Endothelial cell of umbilical vein (primary cell): Measurements from ENCODE around the gene MITF. TPM values are rescaled to one million over a fixed set of nuclear protein-coding genes. Genes with fewer than 3 reads are reported as not detected.

Experiments used
- BruUV-seq: library from RNA; stranded (reverse); fragments of 400-500 nt; replicated peaks from 2 replicates; lab custom pipeline; 2021; lab: Mats Ljungman, UMichigan
- CTCF ChIA-PET: fragments of 300-600, 350-600 bp; sonication (Branson Sonifier 250); formaldehyde crosslinking; loops from one replicate; lab custom pipeline; 2021; ENCODE audit warnings: antibody characterized with exemption, inconsistent platforms; lab: Charles Lee
- POLR2A ChIA-PET: fragments of 300-600, 350-600 bp; sonication (Branson Sonifier 250); formaldehyde crosslinking; loops from one replicate; lab custom pipeline; 2021; ENCODE audit warnings: antibody characterized with exemption, inconsistent platforms; lab: Charles Lee
- DNase-seq: peaks from one replicate; pipeline ENCODE4 v3.0.0-alpha.2; 2011; ENCODE audit warnings: low read depth, low spot score
- FAIRE-seq: peaks from 2 replicates; lab custom pipeline; 2011; peaks lifted over from hg19 to GRCh38; lab: Jason Lieb, UNC
- H2AFZ ChIP-seq: 2 replicates; pipeline ENCODE4 v1.6.0; 2012; ENCODE audit warnings: low read depth, low read length, control low read depth, inconsistent platforms
- H3K27ac ChIP-seq: 2 replicates; pipeline ENCODE4 v1.5.1; 2011; ENCODE audit warnings: low read depth, mild to moderate bottlenecking, control low read depth, low read length, moderate library complexity; ENCODE audit not compliant: insufficient read depth
- H3K27me3 ChIP-seq, 2 experiments: 2 replicates each; pipeline versions ENCODE4 v1.6.0 to v1.6.1; 2011; ENCODE audit warnings: low read length in 2 of 2, mixed read lengths in 1 of 2; ENCODE audit not compliant: control insufficient read depth in 2 of 2, insufficient read depth in 2 of 2
- H3K36me3 ChIP-seq, 2 experiments: 2 replicates in 1 of 2; 3 replicates in 1 of 2; pipeline ENCODE4 v1.5.1; 2011; ENCODE audit warnings: low read length in 2 of 2, mild to moderate bottlenecking in 1 of 2, moderate library complexity in 1 of 2; ENCODE audit not compliant: control insufficient read depth in 2 of 2, insufficient read depth in 2 of 2; ENCODE audit errors: extremely low read depth in 1 of 2
- H3K4me1 ChIP-seq: 3 replicates; pipeline ENCODE4 v1.5.1; 2011; ENCODE audit warnings: mild to moderate bottlenecking, low read length; ENCODE audit not compliant: control insufficient read depth, insufficient read depth; ENCODE audit errors: extremely low read depth
- H3K4me2 ChIP-seq: 2 replicates; pipeline ENCODE4 v1.6.1; 2011; ENCODE audit warnings: low read length, control low read depth, mixed read lengths; ENCODE audit not compliant: insufficient read depth
- H3K4me3 ChIP-seq, 3 experiments: fragments of 200-600 bp in 1 of 3; sonication (generic), shearing (Covaris generic) in 1 of 3; replicated peaks in 1 of 3; 2 replicates each; pipeline ENCODE4 v1.5.1; 2011 to 2016; ENCODE audit warnings: control low read depth in 3 of 3, low read length in 3 of 3, mild to moderate bottlenecking in 2 of 3, inconsistent platforms in 1 of 3, low read depth in 1 of 3, moderate library complexity in 1 of 3; ENCODE audit not compliant: insufficient read depth in 1 of 3
- H3K79me2 ChIP-seq: 2 replicates; pipeline ENCODE4 v1.6.0; 2012; ENCODE audit warnings: low read length, inconsistent platforms; ENCODE audit not compliant: control insufficient read depth, insufficient read depth
- H3K9ac ChIP-seq: replicated peaks from 2 replicates; pipeline ENCODE3; 2011; ENCODE audit warnings: low read length, control low read depth; ENCODE audit not compliant: insufficient read depth; ENCODE audit errors: extremely low read depth
- H3K9me1 ChIP-seq: replicated peaks from 3 replicates; pipeline ENCODE4 v1.6.0; 2011; ENCODE audit warnings: mild to moderate bottlenecking, low read length; ENCODE audit not compliant: control insufficient read depth, insufficient read depth; ENCODE audit errors: extremely low read depth
- H3K9me3 ChIP-seq: replicated peaks from 2 replicates; pipeline ENCODE4 v1.5.1; 2012; ENCODE audit warnings: low read length, inconsistent platforms; ENCODE audit not compliant: control insufficient read depth, insufficient read depth
- H4K20me1 ChIP-seq: replicated peaks from 2 replicates; pipeline ENCODE3; 2011; ENCODE audit warnings: mild to moderate bottlenecking, low read length; ENCODE audit not compliant: control insufficient read depth, insufficient read depth; ENCODE audit errors: extremely low read depth
- CTCF ChIP-seq, 2 donors: IDR thresholded peaks; 1 replicate in 1 of 2; 2 replicates in 1 of 2; pipeline ENCODE4 v1.5.1; 2011; ENCODE audit warnings: low read length in 2 of 2, mild to moderate bottlenecking in 2 of 2, moderate library complexity in 2 of 2, control low read depth in 1 of 2, inconsistent platforms in 1 of 2, low read depth in 1 of 2; ENCODE audit not compliant: insufficient read depth in 1 of 2; ENCODE audit errors: extremely low read depth in 1 of 2
- EZH2 ChIP-seq: IDR thresholded peaks from 2 replicates; pipeline ENCODE4 v1.6.1; 2012; ENCODE audit warnings: borderline replicate concordance, low read depth, mild to moderate bottlenecking, moderate library complexity, low read length, inconsistent platforms; ENCODE audit not compliant: severe bottlenecking
- FOS ChIP-seq: IDR thresholded peaks from 2 replicates; pipeline ENCODE4 v1.6.1; 2011; ENCODE audit warnings: mild to moderate bottlenecking, low read length, moderate library complexity, borderline replicate concordance; ENCODE audit not compliant: insufficient read depth
- GATA2 ChIP-seq: IDR thresholded peaks from 2 replicates; pipeline ENCODE4 v1.7.0; 2011; ENCODE audit warnings: low read depth, mild to moderate bottlenecking, moderate library complexity, mixed read lengths, low read length; ENCODE audit not compliant: insufficient read length, insufficient read depth
- JUN ChIP-seq: IDR thresholded peaks from 2 replicates; pipeline ENCODE4 v1.6.1; 2011; ENCODE audit warnings: borderline replicate concordance, low read depth; ENCODE audit not compliant: insufficient read length, insufficient read depth
- MAX ChIP-seq: IDR thresholded peaks from 2 replicates; pipeline ENCODE4 v1.6.1; 2011; ENCODE audit not compliant: insufficient read depth, insufficient read length
- MYC ChIP-seq: IDR thresholded peaks from one replicate; pipeline ENCODE4 v1.6.1; 2011; ENCODE audit warnings: mild to moderate bottlenecking, low read depth, low read length
- POLR2A ChIP-seq: IDR thresholded peaks from 2 replicates; pipeline ENCODE4 v1.6.1; 2012; ENCODE audit warnings: low read depth, mild to moderate bottlenecking, control low read depth, low read length
- POLR2AphosphoS5 ChIP-seq: IDR thresholded peaks from 2 replicates; pipeline ENCODE4 v1.6.1; 2012; ENCODE audit warnings: low read depth, mild to moderate bottlenecking, control low read depth, low read length, moderate library complexity; ENCODE audit not compliant: insufficient read depth
- dilution Hi-C: fragments of 300-500 bp; cut with MboI; formaldehyde crosslinking; loops from one replicate; pipeline ENCODE4 v1.15.0; 2019; ENCODE audit warnings: low sequenced_read_pairs; ENCODE audit not compliant: extremely low pct_ligation_motif_present
- intact Hi-C: fragments of 100-400 bp; cut with micrococcal nuclease; formaldehyde crosslinking; loops from one replicate; pipeline ENCODE4 v1.10.0; 2022
- polyA plus RNA-seq, 4 experiments: library from polyadenylated mRNA; depleted of rRNA in 3 of 4; stranded (reverse) in 3 of 4; unstranded in 1 of 4; fragments of >200 nt; gene quantifications; 2 replicates each; pipeline versions ENCODE4 v1.2.1 to v1.2.3, GENCODE V29; 2011 to 2012; ENCODE audit warnings: missing spikeins in 1 of 4
- total RNA-seq: library from RNA; stranded (reverse); gene quantifications from 2 replicates; pipeline ENCODE4 v1.2.3, GENCODE V29; 2021

The MITF gene
- total and polyA plus RNA-seq, 2 donors (not counting 3 experiments of a cell fraction or from before 2014, with no cell fraction given), result 1.6 to 2.5 TPM

GRCh38 chr3:69901802-69902201, 162.5 kb downstream of the MITF start:
- no peaks in the 10 kb centered on the region for H3K79me2 ChIP-seq
- no peak overlapping the region for H3K9ac ChIP-seq
- CTCF ChIA-PET, result interaction anchor here (1.8 kb wide), 1 partner anchor 8 kb away, joined by 6 read pairs; no protein-coding TSS in a partner anchor
- FAIRE-seq (no peak), DNase-seq (no peak)
- H3K4me2 ChIP-seq, result no peak overlapping the region
- no peaks in the 10 kb centered on the region for H3K9me3 ChIP-seq
- POLR2A ChIA-PET, result no interaction called here
- H3K27me3 ChIP-seq, result no peaks in the 10 kb centered on the region
- no peak overlapping the region for H2AFZ ChIP-seq
- intact Hi-C loops (no loop called here), dilution Hi-C loops (no loop called here)
- H3K4me1 ChIP-seq, result no peaks in the 10 kb centered on the region
- no TSS peak for BruUV-seq
- H3K4me3 ChIP-seq, result no peak overlapping the region
- H3K9me1 ChIP-seq, result no peaks in the 10 kb centered on the region
- H4K20me1 ChIP-seq, result no peaks in the 10 kb centered on the region
- H3K27ac ChIP-seq, result no peak overlapping the region
- no peaks in the 10 kb centered on the region for H3K36me3 ChIP-seq
- TF ChIP-seq POLR2AphosphoS5 (no peak), GATA2 (no peak), EZH2 (no peak), MYC (no peak), CTCF (IDR thresholded peaks at IDR 0.05; ENCODE audit: extremely low read depth in 1 of 2, insufficient read depth in 1 of 2, low read depth in 1 of 2, low read length in 2 of 2) (no peak), MAX (no peak), JUN (no peak), POLR2A (no peak), FOS (no peak)
